Vagina (tissue), 2 donors: Measurements from ENCODE around the gene COBLL1.

Experiments used
- POLR2A ChIP-seq, 2 donors: fragments of 450-650 bp; IDR thresholded peaks; one replicate each; pipeline ENCODE4 v1.6.1; 2017; ENCODE audit warnings: antibody characterized with exemption in 2 of 2, mild to moderate bottlenecking in 2 of 2, moderate library complexity in 2 of 2
- POLR2AphosphoS5 ChIP-seq, 2 donors: sonication (generic); formaldehyde crosslinking; IDR thresholded peaks; one replicate each; pipeline ENCODE4 v1.9.0; 2017; ENCODE audit warnings: antibody characterized with exemption in 2 of 2, mild to moderate bottlenecking in 2 of 2, low read depth in 1 of 2; ENCODE audit not compliant: insufficient read depth in 1 of 2
- TF ChIP-seq, protein P1 (sequence below), 3 experiments: fragments of 450-650 bp in 2 of 3; fragments of 200-600 bp in 1 of 3; sonication (generic) in 1 of 3; IDR thresholded peaks; one replicate each; pipeline ENCODE4 v1.5.1; 2017 to 2019; ENCODE audit warnings: antibody characterized with exemption in 3 of 3, mild to moderate bottlenecking in 2 of 3, moderate library complexity in 2 of 3

GRCh38 chr2:164714471-164714870 lies 127.2 kb downstream of the COBLL1 start:
- TF ChIP-seq, protein P1, sequence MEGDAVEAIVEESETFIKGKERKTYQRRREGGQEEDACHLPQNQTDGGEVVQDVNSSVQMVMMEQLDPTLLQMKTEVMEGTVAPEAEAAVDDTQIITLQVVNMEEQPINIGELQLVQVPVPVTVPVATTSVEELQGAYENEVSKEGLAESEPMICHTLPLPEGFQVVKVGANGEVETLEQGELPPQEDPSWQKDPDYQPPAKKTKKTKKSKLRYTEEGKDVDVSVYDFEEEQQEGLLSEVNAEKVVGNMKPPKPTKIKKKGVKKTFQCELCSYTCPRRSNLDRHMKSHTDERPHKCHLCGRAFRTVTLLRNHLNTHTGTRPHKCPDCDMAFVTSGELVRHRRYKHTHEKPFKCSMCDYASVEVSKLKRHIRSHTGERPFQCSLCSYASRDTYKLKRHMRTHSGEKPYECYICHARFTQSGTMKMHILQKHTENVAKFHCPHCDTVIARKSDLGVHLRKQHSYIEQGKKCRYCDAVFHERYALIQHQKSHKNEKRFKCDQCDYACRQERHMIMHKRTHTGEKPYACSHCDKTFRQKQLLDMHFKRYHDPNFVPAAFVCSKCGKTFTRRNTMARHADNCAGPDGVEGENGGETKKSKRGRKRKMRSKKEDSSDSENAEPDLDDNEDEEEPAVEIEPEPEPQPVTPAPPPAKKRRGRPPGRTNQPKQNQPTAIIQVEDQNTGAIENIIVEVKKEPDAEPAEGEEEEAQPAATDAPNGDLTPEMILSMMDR (IDR thresholded peaks at IDR 0.05), result no peak
- TF ChIP-seq POLR2AphosphoS5 (IDR thresholded peaks at IDR 0.05; ENCODE audit: insufficient read depth in 1 of 2, low read depth in 1 of 2), result no peak
- no peak for TF ChIP-seq POLR2A (IDR thresholded peaks at IDR 0.05)
